ENCODE results near the gene SBNO2.

SBNO2 gene

DNA sequence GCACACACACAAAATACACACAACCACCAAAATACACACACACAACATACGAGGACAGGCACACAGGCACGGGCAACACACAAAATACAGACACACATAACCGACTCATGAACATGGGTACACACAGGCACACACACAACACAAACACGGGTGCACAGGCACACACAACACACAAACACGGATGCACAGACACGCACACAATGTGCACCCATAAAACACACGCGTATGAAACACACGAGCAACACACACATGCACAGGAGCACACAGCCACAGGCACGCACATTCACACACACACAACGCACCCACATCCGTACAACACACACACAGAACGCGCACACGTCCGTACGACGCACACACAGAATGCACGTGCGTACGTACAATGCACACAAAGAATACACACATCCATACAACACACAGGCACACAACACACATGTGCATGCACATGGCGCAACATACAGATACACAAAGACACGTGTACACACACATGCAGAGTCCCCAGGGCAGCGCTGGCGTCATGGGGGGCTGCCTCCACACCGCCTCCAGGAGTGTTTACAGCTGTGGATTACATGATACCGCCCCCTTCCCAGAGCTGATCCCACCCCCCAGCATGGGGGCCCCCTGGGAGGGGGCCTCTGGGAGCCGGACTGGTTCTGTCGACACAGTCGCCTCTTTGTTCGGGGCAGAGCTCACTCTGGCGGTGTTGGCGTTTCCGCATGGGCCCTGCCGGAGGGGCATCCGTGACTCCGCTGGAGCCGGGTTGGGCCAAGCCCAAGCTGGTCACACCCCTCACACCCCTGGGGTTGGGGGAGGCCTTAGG is 2.9 kb downstream of the SBNO2 start:
- peak overlapping the region in 1 of 2 donors; percentile 97 for H3K27ac ChIP-seq
- DNase-seq (ENCODE audit: low spot score), result no peak
- TF ChIP-seq, protein P1, sequence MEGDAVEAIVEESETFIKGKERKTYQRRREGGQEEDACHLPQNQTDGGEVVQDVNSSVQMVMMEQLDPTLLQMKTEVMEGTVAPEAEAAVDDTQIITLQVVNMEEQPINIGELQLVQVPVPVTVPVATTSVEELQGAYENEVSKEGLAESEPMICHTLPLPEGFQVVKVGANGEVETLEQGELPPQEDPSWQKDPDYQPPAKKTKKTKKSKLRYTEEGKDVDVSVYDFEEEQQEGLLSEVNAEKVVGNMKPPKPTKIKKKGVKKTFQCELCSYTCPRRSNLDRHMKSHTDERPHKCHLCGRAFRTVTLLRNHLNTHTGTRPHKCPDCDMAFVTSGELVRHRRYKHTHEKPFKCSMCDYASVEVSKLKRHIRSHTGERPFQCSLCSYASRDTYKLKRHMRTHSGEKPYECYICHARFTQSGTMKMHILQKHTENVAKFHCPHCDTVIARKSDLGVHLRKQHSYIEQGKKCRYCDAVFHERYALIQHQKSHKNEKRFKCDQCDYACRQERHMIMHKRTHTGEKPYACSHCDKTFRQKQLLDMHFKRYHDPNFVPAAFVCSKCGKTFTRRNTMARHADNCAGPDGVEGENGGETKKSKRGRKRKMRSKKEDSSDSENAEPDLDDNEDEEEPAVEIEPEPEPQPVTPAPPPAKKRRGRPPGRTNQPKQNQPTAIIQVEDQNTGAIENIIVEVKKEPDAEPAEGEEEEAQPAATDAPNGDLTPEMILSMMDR (IDR thresholded peaks at IDR 0.05), result no peak
- H3K4me3 ChIP-seq, result peak overlapping the region; percentile 86

- peak overlapping the region; percentile 38 for H3K4me3 ChIP-seq
- H3K27ac ChIP-seq, result peak overlapping the region in 1 of 2 donors; percentile 70
- TF ChIP-seq, protein P1 (IDR thresholded peaks at IDR 0.05), result no peak
- no peak for DNase-seq (ENCODE audit: low spot score)
Measured at GRCh38 chr19:1169921-1170885, 3.9 kb downstream of the SBNO2 start.

GRCh38 chr19:1169411-1169791 is 4.7 kb downstream of the SBNO2 start:
- DNase-seq (ENCODE audit: low spot score), result no peak
- peak overlapping the region in 1 of 2 donors; percentile 70 for H3K27ac ChIP-seq
- TF ChIP-seq, protein P1 (IDR thresholded peaks at IDR 0.05), result no peak
- peak overlapping the region; percentile 38 for H3K4me3 ChIP-seq

GRCh38 chr19:1168572-1169410 is 5.3 kb downstream of the SBNO2 start:
- Histone ChIP-seq H3K27ac (peak overlapping the region in 1 of 2 donors; percentile 70), H3K4me3 (peak overlapping the region; percentile 38)
- TF ChIP-seq, protein P1 (IDR thresholded peaks at IDR 0.05), result no peak
- no peak for DNase-seq (ENCODE audit: low spot score)

DNA sequence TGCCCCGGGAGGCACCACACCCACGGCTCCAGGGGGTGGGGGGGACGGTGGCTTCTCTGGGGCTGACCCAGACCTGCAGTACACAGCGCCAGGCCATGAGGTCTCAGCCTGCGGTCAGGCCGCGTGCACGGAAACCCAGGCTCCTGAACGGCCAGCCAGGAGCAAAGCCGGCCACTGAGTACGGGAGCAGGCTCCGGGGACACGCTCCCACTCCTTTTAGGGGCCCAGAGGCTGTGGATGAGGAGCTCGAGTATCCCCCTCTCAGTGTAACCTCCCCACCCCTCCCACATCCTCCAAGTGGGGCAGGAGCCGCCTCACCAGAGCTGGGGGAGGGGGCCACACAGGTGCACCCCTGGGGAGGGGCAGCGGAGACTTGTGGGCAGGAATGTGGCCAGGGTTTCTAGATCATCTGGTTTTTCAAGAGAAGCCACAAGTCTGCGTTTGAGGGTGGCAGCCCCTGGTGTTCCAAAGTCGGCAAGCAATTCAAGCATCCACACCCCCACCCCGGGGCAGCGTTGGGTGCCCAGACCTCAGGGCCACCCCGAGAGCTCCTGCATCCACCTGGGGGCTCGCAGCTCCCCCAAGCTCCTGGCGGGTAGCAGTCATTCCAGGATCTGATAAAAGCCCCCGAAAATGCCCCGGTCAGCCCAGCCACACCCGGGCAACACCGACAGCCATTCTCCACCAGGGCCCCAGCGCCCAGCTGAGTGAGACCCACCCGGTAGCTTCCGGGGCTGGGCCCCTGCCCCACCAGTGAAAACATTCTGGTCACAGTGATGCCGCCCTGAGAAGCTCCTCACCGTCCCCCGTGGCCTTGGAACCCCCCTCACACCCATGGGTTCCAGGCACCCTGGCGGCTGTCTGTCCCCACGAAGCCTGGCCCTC is 6.1 kb downstream of the SBNO2 start:
- TF ChIP-seq, protein P1 (IDR thresholded peaks at IDR 0.05), result no peak
- Histone ChIP-seq H3K27ac (peak overlapping the region in 1 of 2 donors; percentile 56), H3K4me3 (peak overlapping the region; percentile 38)
- DNase-seq (ENCODE audit: low spot score), result no peak
